Colonic mucosa (tissue), 4 donors: ENCODE data around the gene SUSD2. TPM values are rescaled to one million over a fixed set of nuclear protein-coding genes. Genes with fewer than 3 reads are reported as not detected.
A peak's percentile ranks its signal among the peaks of the same experiment; 100 is the strongest.

Experiments
- DNase-seq: peaks from one replicate; pipeline ENCODE4 v3.0.0-alpha.2; 2020
- H3K27ac ChIP-seq: fragments of 200-600 bp; one replicate; pipeline ENCODE4 v1.8.0; 2021
- H3K27me3 ChIP-seq: fragments of 200-600 bp; one replicate; pipeline ENCODE4 v1.8.0; 2021
- H3K36me3 ChIP-seq: fragments of 200-600 bp; one replicate; pipeline ENCODE4 v1.8.0; 2021
- H3K4me1 ChIP-seq: fragments of 200-600 bp; one replicate; pipeline ENCODE4 v1.8.0; 2021; ENCODE audit warnings: mild to moderate bottlenecking
- H3K4me3 ChIP-seq: fragments of 200-600 bp; one replicate; pipeline ENCODE4 v1.8.0; 2021
- H3K9ac ChIP-seq, 2 donors: one replicate each; pipeline ENCODE4 v1.7.0; 2013; ENCODE audit warnings: control low read depth in 2 of 2, low read depth in 2 of 2, low read length in 2 of 2
- H3K9me3 ChIP-seq: fragments of 200-600 bp; one replicate; pipeline ENCODE4 v1.8.0; 2021
- intact Hi-C: fragments of 100-400 bp; cut with DNase I; formaldehyde crosslinking; loops from one replicate; pipeline ENCODE4 v1.14.1; 2022
- total RNA-seq, 2 donors: library from RNA; stranded (reverse); fragmentation: NEBNext Ultra II Directional in 1 of 2; extraction: Animal tissue kit (Norgen Biotek cat#: 25700) in 1 of 2; gene quantifications; one replicate each; pipeline ENCODE4 v1.2.1, GENCODE V29; 2021
- TF ChIP-seq, protein P1 (sequence below): fragments of 200-600 bp; IDR thresholded peaks from one replicate; pipeline ENCODE4 v1.8.0; 2022; ENCODE audit warnings: antibody characterized with exemption, mild to moderate bottlenecking
- donor health status: healthy.
- donor health status: DM: no; HTN: no; CAD: no.
- donor health status: DM: no; HTN: no; CAD: no.

SUSD2 gene
- total RNA-seq, 2 donors from 2014 or later, result 1.2 to 2.4 TPM

DNA sequence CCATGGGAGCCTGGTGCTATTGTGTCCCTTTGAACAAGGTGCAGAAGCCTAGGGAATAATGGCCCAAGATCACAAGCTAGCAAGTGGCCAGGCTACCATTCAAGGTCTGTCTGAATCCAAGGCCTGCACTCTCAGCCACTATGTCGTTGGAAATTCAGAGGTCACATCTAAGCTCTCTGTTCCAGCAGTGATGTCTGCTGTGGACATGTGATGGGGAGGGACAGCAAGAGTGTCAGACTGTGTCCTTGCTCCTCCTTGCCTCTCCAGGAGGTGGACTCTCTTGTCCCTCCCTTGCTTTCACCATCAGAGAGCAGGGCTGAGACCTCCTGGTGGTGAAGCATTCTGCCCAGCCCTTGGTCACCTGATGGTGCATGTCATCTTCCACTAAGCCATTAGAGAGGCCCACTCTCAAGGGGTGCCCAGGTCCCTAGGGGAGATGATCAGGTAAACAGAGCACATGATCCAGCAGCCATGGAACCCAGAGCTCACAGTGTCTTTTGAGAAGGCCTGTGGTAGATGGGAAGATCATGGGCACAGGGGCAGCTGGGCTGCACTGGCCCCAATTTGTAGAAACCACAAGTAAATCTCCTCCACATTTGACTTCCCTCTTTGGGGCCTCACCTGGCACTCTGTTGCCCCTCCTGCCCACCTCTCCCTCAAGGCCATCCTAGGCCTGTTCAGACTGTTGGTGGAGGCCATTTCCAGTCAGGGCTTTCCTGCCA, 37.1 kb upstream of the SUSD2 start:
- H3K4me3 ChIP-seq, result no peak overlapping the region
- no peak overlapping the region for H3K27ac ChIP-seq
- H3K9me3 ChIP-seq, result no peaks in the 10 kb centered on the region
- TF ChIP-seq, protein P1, sequence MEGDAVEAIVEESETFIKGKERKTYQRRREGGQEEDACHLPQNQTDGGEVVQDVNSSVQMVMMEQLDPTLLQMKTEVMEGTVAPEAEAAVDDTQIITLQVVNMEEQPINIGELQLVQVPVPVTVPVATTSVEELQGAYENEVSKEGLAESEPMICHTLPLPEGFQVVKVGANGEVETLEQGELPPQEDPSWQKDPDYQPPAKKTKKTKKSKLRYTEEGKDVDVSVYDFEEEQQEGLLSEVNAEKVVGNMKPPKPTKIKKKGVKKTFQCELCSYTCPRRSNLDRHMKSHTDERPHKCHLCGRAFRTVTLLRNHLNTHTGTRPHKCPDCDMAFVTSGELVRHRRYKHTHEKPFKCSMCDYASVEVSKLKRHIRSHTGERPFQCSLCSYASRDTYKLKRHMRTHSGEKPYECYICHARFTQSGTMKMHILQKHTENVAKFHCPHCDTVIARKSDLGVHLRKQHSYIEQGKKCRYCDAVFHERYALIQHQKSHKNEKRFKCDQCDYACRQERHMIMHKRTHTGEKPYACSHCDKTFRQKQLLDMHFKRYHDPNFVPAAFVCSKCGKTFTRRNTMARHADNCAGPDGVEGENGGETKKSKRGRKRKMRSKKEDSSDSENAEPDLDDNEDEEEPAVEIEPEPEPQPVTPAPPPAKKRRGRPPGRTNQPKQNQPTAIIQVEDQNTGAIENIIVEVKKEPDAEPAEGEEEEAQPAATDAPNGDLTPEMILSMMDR, result no peak
- no peak overlapping the region for H3K9ac ChIP-seq
- H3K36me3 ChIP-seq, result no peaks in the 10 kb centered on the region
- intact Hi-C loops, result no loop called here
- peaks cover 36% of the 10 kb centered on the region for H3K4me1 ChIP-seq
- DNase-seq, result no peak
- H3K27me3 ChIP-seq, result no peaks in the 10 kb centered on the region

DNA sequence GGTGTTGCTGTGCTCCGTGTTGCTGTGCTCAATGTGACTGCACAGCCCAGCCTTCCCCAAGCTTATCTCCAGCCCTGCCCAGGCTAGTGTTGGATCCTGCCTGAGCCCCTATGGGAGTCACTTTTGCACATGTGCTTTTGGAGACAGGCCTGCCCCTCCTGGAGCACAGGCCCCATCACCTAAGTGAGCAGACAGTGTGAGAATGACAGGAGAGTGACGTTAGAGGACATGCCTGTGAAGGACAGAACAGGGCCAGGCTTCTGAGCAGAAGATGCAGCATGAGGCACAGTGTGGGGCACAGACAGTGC, 36.6 kb upstream of the SUSD2 start:
- H3K9me3 ChIP-seq, result no peaks in the 10 kb centered on the region
- TF ChIP-seq, protein P1, result no peak
- no peak overlapping the region for H3K9ac ChIP-seq
- intact Hi-C loops, result no loop called here
- no peaks in the 10 kb centered on the region for H3K27me3 ChIP-seq
- H3K36me3 ChIP-seq, result no peaks in the 10 kb centered on the region
- no peak for DNase-seq
- peaks cover 36% of the 10 kb centered on the region for H3K4me1 ChIP-seq
- no peak overlapping the region for H3K27ac ChIP-seq
- no peak overlapping the region for H3K4me3 ChIP-seq

DNA sequence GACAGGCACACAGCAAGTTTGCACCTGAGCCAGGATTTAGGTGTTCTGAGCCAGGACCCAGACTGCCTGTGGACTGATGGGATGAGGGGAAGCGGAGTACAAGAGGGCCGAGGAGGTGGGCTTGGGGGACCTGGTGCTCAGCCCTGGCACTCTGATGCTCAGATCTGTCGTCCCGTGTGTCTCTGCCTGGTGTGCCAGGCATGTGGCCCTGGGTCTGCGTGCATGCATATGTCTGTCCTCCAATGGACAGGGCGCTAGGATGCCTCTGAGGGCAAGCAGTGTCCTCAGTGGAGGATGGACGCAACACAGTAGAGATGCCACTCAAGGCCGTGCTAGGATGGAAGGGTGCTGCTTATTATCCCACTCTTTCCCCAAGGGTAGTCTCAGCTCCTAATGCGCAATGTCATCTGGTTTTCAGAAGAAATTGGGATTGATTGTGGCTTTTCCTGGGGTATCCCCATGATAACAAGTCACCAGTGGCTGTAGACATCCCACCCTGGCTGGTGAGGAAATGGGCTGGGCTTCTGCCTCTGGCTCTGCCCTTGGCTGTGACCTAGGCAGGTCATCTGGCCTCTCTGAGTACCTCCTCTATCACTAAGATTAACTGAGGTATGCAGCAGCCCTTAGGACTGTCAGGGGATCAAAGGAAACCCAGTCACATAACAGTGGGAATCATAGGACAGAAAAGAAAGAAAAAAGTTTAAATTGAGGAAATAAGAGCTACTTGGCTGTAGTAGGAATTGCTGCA, 35.7 kb upstream of the SUSD2 start:
- H3K4me3 ChIP-seq, result no peak overlapping the region
- TF ChIP-seq, protein P1, result no peak
- no peak for DNase-seq
- H3K27me3 ChIP-seq, result no peaks in the 10 kb centered on the region
- H3K27ac ChIP-seq, result peak overlapping the region; percentile 71
- H3K4me1 ChIP-seq, result peaks cover 36% of the 10 kb centered on the region
- H3K36me3 ChIP-seq, result no peaks in the 10 kb centered on the region
- peak overlapping the region; percentile 32 to 49 for H3K9ac ChIP-seq
- intact Hi-C loops, result no loop called here
- no peaks in the 10 kb centered on the region for H3K9me3 ChIP-seq

DNA sequence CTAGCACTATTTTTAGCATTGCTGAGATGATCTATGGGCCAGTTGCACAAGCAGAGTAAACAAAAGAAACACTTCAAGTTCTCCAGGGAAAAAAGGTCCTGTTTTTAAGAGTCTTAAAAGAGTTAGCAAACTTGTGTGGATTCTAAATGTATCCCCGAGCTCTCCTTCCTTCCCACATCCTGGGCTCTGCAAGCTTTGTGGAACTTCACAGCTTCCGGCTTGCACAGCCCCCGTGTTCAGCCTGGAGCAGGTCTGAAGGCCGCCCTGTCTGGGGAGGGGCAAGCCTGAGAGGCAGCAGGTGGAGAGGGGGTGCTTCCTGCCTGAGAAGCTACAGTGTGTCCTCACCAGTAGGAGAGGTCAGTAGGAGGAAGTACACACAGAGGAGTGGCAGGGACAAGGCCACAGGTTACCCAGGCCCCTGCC, 35.1 kb upstream of the SUSD2 start:
- H3K4me3 ChIP-seq, result no peak overlapping the region
- no peaks in the 10 kb centered on the region for H3K9me3 ChIP-seq
- peaks cover 33% of the 10 kb centered on the region for H3K4me1 ChIP-seq
- H3K9ac ChIP-seq, result peak overlapping the region in 1 of 2 donors; percentile 49
- no peaks in the 10 kb centered on the region for H3K27me3 ChIP-seq
- H3K27ac ChIP-seq, result peak overlapping the region; percentile 71
- DNase-seq, result peak; percentile 81
- intact Hi-C loops, result no loop called here
- H3K36me3 ChIP-seq, result no peaks in the 10 kb centered on the region
- TF ChIP-seq, protein P1, result no peak

DNA sequence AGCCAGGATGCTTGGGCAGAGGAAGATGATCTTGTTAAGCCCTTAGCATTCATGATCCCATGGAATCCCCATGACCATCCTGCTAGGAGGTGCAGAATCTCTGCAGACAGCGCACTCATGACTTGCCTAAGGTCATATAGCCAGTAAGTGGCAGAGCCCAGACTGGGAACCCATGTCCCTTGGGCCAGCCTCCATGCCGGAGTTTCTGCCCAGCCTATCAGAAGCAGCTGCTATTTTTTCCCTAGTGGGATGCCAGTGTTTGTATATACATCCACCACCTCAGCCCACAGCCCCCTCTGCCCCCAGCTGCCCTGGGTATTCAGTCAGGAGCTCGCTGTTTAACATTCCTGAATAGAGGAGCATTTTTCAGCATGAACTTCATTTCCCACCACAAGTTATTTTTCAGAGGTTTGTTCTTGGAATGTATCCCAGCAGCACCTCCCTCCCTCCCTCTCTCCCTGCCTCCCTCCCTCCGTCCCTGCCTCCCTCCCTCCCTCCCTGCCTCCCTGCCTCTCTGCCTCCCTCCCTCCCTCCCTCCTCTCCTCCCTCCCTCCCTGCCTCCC, 34.4 kb upstream of the SUSD2 start:
- no peaks in the 10 kb centered on the region for H3K27me3 ChIP-seq
- H3K9me3 ChIP-seq, result no peaks in the 10 kb centered on the region
- peak overlapping the region; percentile 71 for H3K27ac ChIP-seq
- intact Hi-C loops, result no loop called here
- peak overlapping the region in 1 of 2 donors; percentile 53 for H3K9ac ChIP-seq
- peaks cover 31% of the 10 kb centered on the region for H3K4me1 ChIP-seq
- no peaks in the 10 kb centered on the region for H3K36me3 ChIP-seq
- peak; percentile 45 for DNase-seq
- H3K4me3 ChIP-seq, result no peak overlapping the region
- TF ChIP-seq, protein P1, result no peak
